ENCODE results near the gene XIRP2.

GRCh38 chr2:167297292-167297691 lies 409.0 kb downstream of the XIRP2 start:
- no peak for TF ChIP-seq CTCF (IDR thresholded peaks at IDR 0.05)
- no peak for TF ChIP-seq EP300 (IDR thresholded peaks at IDR 0.05)
- no peak for TF ChIP-seq POLR2A (IDR thresholded peaks at IDR 0.05)
- TF ChIP-seq POLR2AphosphoS5 (IDR thresholded peaks at IDR 0.05) = no peak
